ENCODE measurements around the gene IFFO2. TPM values are rescaled to one million over a fixed set of nuclear protein-coding genes. Genes with fewer than 3 reads are reported as not detected.

The IFFO2 gene
- 10 to 100 TPM; 21.6 to 21.8 TPM for total RNA-seq

DNA sequence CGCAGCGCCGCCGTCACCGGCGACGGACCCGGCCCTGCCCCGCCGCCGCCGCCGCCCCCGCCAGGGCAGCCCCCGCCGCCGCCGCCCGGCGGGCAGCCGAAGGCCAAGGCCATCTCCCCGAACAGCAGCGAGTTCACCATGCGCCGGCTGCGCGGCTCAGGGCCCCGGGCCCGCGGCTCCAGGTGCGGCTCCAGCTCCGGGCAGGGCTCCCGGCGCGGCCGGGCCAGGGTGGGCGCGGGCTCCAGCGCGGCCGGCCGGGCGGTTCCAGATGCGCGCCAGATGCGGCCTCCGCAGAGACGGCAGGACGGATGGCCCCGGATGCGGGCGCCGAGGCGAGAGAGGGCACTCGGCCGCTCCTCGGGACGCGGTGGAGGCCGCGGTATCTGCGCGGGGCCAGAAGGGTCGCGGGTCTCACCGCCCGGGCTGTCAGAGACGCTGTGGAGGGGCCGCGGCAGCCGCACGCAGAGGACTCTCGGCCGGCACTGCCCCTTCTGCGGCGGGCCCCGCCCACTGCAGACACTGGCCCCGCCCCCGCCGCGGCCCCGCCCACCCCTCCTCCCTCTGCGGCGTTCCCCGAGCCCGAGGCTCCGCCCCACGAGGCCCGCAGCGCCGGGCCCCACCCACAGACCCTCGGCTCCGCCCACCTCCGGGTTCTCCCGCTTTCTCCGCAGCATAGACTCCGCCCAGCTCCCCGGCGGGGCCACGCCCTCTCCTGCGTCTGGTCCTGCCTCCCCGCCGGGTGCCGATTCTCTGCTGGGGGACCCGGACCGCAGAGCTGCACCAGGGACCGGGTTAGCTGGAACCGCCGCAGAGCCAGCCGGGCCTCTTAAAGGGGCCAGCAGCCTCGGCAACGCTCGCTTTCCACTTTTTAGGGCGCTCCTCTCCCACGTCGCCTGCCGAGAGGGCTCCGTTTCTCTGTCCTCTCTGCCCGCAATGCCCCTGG is at the start of gene IFFO2:
IFFO2 (minus strand) TSS at position 484 of the 943 bp plus-strand sequence; CDS start at position 140, 344 bp downstream.
- Mint-ChIP-seq H3K27me3 (peaks cover 43% of the 10 kb centered on the region), H3K4me3 (peak within 1 kb of the TSS; percentile 79), H3K27ac (peak within 1 kb of the TSS; percentile 65), H3K9me3 (no peaks in the 10 kb centered on the region), H3K36me3 (peaks cover 3% of the 10 kb centered on the region), H3K4me1 (peaks cover 45% of the 10 kb centered on the region)
- POLR2A ChIA-PET = interaction anchor here (1.0 to 10.8 kb wide), 2 partner anchors 29 to 43 kb away, joined by 4 to 229 read pairs; no protein-coding TSS in a partner anchor
- peak; percentile 99 for DNase-seq
- ATAC-seq (ENCODE audit: low read depth) = peak; percentile 70

- peak overlapping the region; percentile 27 for H3K27ac Mint-ChIP-seq
These were observed 49.5 kb upstream of the IFFO2 start for GRCh38 chr1:19006000-19006399.

DNA sequence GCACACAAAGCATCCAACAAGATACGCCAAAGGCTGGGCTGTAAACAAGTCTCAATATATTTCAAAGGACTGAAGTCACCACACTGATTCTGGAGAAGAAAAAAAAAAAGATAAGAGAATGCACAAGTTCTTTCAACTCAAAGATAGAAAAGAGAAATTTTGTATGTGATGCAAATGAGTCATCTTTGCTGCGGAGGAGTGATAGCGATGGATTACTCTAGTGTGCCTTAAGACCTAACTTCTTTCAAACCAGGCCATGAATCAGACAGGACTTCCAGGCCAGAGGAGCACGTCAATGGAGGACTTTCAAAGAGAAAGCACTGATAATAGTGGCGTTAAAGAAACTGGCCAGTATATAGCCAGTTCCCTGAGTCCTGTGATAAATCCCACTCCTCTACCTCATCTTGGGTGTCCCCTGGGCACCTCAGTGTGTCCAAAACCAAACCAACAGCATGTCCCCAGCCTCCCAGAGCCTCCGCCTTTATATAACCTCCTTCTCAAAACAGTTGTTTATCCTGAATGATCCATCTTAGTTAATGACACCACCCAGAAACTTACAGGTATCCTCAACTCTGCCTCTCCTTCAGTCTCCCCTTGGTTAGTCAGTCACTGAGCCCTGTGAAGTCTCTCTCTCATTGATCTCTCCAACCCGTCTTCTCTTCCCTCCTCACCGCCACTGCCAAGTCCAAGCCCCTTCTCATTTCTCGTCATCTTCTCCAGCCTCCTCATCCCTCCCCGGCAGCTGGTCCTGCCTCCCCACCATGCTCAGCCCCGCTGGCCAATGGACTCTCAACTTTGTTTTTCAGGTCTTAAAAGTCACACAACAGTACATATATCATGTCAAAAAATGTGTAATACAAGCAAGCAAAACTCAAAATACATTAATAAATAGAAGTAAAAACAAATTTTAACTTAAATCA is 47.2 kb upstream of the IFFO2 start:
- H3K36me3 Mint-ChIP-seq = peaks cover 1% of the 10 kb centered on the region
- H3K9me3 Mint-ChIP-seq = peaks cover 13% of the 10 kb centered on the region
- peaks cover 50% of the 10 kb centered on the region for H3K27me3 Mint-ChIP-seq
- DNase-seq (no peak), ATAC-seq (ENCODE audit: low read depth) (no peak)
- POLR2A ChIA-PET = no interaction called here
- H3K27ac Mint-ChIP-seq = no peak overlapping the region
- H3K4me3 Mint-ChIP-seq = no peak overlapping the region
- H3K4me1 Mint-ChIP-seq = peaks cover 7% of the 10 kb centered on the region

More at GRCh38 chr1:19006000-19006399, 49.5 kb upstream of the IFFO2 start:
- H3K9me3 Mint-ChIP-seq = peaks cover 6% of the 10 kb centered on the region
- DNase-seq = no peak
- no peak overlapping the region for H3K4me3 Mint-ChIP-seq
- no peak for ATAC-seq (ENCODE audit: low read depth)
- peaks cover 1% of the 10 kb centered on the region for H3K36me3 Mint-ChIP-seq
- H3K4me1 Mint-ChIP-seq = peaks cover 22% of the 10 kb centered on the region
- H3K27me3 Mint-ChIP-seq = peaks cover 35% of the 10 kb centered on the region
- POLR2A ChIA-PET = no interaction called here

GRCh38 chr1:19000065-19000464 is 43.6 kb upstream of the IFFO2 start:
- peaks cover 6% of the 10 kb centered on the region for H3K4me1 Mint-ChIP-seq

GRCh38 chr1:18999359-18999758 is 42.9 kb upstream of the IFFO2 start:
- POLR2A ChIA-PET = no interaction called here

More at GRCh38 chr1:19000065-19000464, 43.6 kb upstream of the IFFO2 start:
- peaks cover 1% of the 10 kb centered on the region for H3K36me3 Mint-ChIP-seq
- no peak overlapping the region for H3K27ac Mint-ChIP-seq
- POLR2A ChIA-PET = no interaction called here
- peaks cover 13% of the 10 kb centered on the region for H3K9me3 Mint-ChIP-seq
- H3K27me3 Mint-ChIP-seq = peaks cover 46% of the 10 kb centered on the region
- ATAC-seq (ENCODE audit: low read depth) = no peak
- no peak for DNase-seq
- H3K4me3 Mint-ChIP-seq = no peak overlapping the region

GRCh38 chr1:18998016-18998724 is 41.7 kb upstream of the IFFO2 start:
- Mint-ChIP-seq H3K27ac (no peak overlapping the region), H3K27me3 (peaks cover 34% of the 10 kb centered on the region), H3K36me3 (peaks cover 1% of the 10 kb centered on the region), H3K9me3 (peaks cover 11% of the 10 kb centered on the region), H3K4me3 (no peak overlapping the region), H3K4me1 (peaks cover 6% of the 10 kb centered on the region)
- POLR2A ChIA-PET = no interaction called here
- no peak for DNase-seq
- ATAC-seq (ENCODE audit: low read depth) = no peak

More at GRCh38 chr1:18999359-18999758, 42.9 kb upstream of the IFFO2 start:
- Mint-ChIP-seq H3K27me3 (peaks cover 41% of the 10 kb centered on the region), H3K4me3 (no peak overlapping the region), H3K9me3 (peaks cover 13% of the 10 kb centered on the region), H3K36me3 (peaks cover 1% of the 10 kb centered on the region), H3K4me1 (peaks cover 6% of the 10 kb centered on the region), H3K27ac (no peak overlapping the region)
- no peak for ATAC-seq (ENCODE audit: low read depth)
- DNase-seq = no peak

DNA sequence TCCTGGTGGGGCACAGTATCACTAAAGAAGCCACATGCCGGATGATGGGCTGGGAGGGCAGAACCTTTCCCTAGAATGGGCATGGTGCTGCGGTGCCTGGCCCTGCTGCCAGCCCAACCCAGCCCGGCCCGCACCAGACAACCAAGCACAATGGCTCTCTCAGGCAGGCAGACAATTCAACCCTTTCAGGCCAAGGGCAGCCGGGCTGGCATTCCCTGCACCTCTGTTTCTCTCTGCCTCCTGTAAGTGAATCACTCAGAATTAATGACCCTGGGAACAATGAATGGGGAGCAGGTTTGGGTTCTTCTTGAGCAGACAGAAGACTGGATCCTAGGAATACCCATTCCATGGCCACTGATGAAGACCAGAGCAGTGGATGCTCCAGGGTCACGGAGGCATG is 41.0 kb upstream of the IFFO2 start:
- H3K9me3 Mint-ChIP-seq = peaks cover 11% of the 10 kb centered on the region
- ATAC-seq (ENCODE audit: low read depth) (no peak), DNase-seq (no peak)
- peaks cover 38% of the 10 kb centered on the region for H3K27me3 Mint-ChIP-seq
- no peak overlapping the region for H3K4me3 Mint-ChIP-seq
- H3K4me1 Mint-ChIP-seq = peaks cover 6% of the 10 kb centered on the region
- POLR2A ChIA-PET = no interaction called here
- peaks cover 1% of the 10 kb centered on the region for H3K36me3 Mint-ChIP-seq
- no peak overlapping the region for H3K27ac Mint-ChIP-seq

- ATAC-seq (ENCODE audit: low read depth) = no peak
- Mint-ChIP-seq H3K27ac (no peak overlapping the region), H3K9me3 (peaks cover 8% of the 10 kb centered on the region), H3K36me3 (no peaks in the 10 kb centered on the region), H3K4me1 (peaks cover 6% of the 10 kb centered on the region), H3K4me3 (no peak overlapping the region), H3K27me3 (peaks cover 38% of the 10 kb centered on the region)
- POLR2A ChIA-PET = no interaction called here
- no peak for DNase-seq
These were observed 40.2 kb upstream of the IFFO2 start for GRCh38 chr1:18996548-18997177.

DNA sequence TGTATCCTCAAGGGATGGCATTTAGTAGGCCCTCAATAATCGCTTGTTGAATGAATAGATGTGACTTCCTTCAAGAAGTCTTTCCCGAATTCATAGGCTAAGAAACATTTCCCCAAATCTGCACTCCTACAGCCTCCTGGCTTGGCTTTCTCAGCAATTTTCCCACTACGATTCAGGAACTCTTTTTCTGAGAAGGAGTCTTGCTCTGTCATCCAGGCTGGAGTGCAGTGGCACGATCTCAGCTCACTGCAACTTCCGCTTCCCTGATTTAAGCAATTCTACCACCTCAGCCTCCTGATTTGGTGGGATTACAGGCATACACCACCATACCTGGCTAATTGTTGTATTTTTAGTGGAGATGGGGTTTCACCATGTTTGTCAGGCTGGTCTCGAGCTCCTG is 37.9 kb upstream of the IFFO2 start:
- POLR2A ChIA-PET = no interaction called here
- ATAC-seq (ENCODE audit: low read depth) (no peak), DNase-seq (no peak)
- H3K9me3 Mint-ChIP-seq = no peaks in the 10 kb centered on the region
- H3K4me3 Mint-ChIP-seq = no peak overlapping the region
- H3K36me3 Mint-ChIP-seq = no peaks in the 10 kb centered on the region
- no peak overlapping the region for H3K27ac Mint-ChIP-seq
- peaks cover 3% of the 10 kb centered on the region for H3K4me1 Mint-ChIP-seq
- peaks cover 24% of the 10 kb centered on the region for H3K27me3 Mint-ChIP-seq

- no peak overlapping the region for H3K27ac Mint-ChIP-seq
- peaks cover 21% of the 10 kb centered on the region for H3K27me3 Mint-ChIP-seq
- ATAC-seq (ENCODE audit: low read depth) = no peak
- no peak overlapping the region for H3K4me3 Mint-ChIP-seq
- no peaks in the 10 kb centered on the region for H3K36me3 Mint-ChIP-seq
- no peaks in the 10 kb centered on the region for H3K9me3 Mint-ChIP-seq
- no peak for DNase-seq
- POLR2A ChIA-PET = no interaction called here
- peaks cover 3% of the 10 kb centered on the region for H3K4me1 Mint-ChIP-seq
These were observed 36.2 kb upstream of the IFFO2 start for GRCh38 chr1:18992646-18993045.

- peaks cover 23% of the 10 kb centered on the region for H3K27me3 Mint-ChIP-seq
- H3K27ac Mint-ChIP-seq = no peak overlapping the region
- no peaks in the 10 kb centered on the region for H3K9me3 Mint-ChIP-seq
- ATAC-seq (ENCODE audit: low read depth) (no peak), DNase-seq (no peak)
- POLR2A ChIA-PET = no interaction called here
- peaks cover 1% of the 10 kb centered on the region for H3K4me1 Mint-ChIP-seq
- H3K4me3 Mint-ChIP-seq = no peak overlapping the region
- no peaks in the 10 kb centered on the region for H3K36me3 Mint-ChIP-seq
These were observed 35.1 kb upstream of the IFFO2 start for GRCh38 chr1:18991585-18991984.

DNA sequence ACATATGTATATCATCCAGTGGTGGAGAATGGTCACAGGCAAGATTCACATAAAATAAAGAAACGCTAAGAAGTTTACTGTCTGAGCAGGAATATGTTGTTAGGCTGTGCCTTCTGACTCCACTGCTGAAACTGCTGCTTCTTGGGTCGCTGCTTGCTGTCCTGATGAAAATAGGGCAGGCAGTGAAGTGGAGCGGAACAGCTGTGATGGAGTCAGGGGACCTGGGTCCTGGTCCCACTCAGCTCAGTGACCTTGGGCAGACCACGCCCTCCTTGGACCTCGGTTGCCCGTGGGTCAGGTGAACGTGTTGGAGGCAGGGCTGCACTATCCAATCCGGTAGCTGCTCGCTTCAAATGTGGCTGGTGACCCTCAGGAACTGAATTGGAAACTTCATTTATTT is 33.4 kb upstream of the IFFO2 start:
- H3K9me3 Mint-ChIP-seq = no peaks in the 10 kb centered on the region
- ATAC-seq (ENCODE audit: low read depth) (no peak), DNase-seq (no peak)
- no peak overlapping the region for H3K27ac Mint-ChIP-seq
- H3K4me1 Mint-ChIP-seq = no peaks in the 10 kb centered on the region
- H3K4me3 Mint-ChIP-seq = no peak overlapping the region
- POLR2A ChIA-PET = no interaction called here
- peaks cover 31% of the 10 kb centered on the region for H3K27me3 Mint-ChIP-seq
- H3K36me3 Mint-ChIP-seq = no peaks in the 10 kb centered on the region

All from activated naive CD8-positive, alpha-beta T cell treated with anti-CD3 and anti-CD28 coated beads, Interleukin-2, amount 10 ng/mL, durations not matched to agents 7 days and 5 days (primary cell).